KG1 (cell line): ENCODE results near the gene NDUFA8.
"Not testable (repeated sequence)": the region's sequence is repeated elsewhere in the genome, so short reads cannot be mapped to it uniquely, and the experiment has no call there.

ENCODE experiments used
- DNase-seq: peaks from one replicate; lab custom pipeline; 2025; lab: John Stamatoyannopoulos, UW

NDUFA8 gene

DNA sequence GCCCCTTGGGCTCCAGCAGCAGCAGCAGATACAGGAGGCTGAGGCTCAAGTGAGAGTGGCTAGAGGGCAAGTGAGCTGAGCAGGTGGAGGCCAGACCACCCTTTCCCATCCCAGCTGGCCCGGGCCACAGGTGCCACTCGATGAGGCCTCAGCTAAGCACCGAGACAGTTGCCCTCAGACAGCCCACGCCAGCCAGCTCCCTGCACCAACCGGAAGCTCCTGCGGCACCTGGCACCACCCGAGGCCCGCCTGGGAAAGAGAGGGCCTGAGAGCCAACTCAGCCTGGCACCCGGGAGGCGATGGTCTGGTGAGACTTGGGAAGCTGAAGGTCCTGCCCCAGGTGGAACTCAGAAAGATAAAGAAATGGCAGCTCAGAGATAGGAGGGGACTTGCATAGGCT lies 38.2 kb downstream of the NDUFA8 start:
- DNase-seq, result no peak

DNA sequence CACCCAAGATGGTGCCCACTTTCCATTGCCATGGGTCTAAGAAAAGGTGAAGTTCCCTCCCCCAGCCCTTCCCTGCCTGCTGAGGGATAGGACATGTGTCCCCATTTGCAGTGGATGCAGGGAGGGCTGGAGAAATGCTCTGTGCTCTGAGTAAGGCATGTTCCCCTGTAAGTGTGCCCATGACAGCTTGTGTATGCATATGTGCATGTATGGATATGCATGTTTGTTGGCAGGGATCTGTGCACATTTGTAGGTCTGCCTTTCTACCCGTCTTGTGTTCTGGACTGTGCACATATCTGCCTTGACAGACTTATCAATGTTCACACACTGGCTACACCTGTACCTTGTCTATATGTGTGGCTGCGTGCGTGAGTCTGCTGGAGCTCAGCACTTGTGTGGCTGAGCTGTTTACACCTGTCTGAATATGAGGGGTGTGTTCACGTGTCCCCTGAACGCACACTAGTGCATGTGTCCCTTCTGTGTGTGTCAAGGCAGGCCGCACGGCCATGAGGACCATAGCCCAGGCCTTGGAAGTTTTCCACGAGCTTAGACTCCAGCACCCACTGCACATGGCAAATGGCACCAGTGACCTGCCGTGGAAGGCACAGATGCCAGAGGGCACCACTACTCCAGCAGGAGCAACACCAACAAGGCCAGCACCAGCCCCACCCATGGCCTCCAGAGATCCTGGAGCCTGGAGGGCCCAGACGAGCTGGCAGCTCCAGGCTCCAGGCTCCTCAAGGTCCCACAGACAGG lies 39.1 kb downstream of the NDUFA8 start:
- DNase-seq, result no peak

- DNase-seq, result no peak
Observed at GRCh38 chr9:122119721-122120120, 39.9 kb downstream of the NDUFA8 start.

GRCh38 chr9:122119166-122119521 lies 40.4 kb downstream of the NDUFA8 start:
- no peak for DNase-seq

- no peak for DNase-seq
Observed at GRCh38 chr9:122118343-122119165, 41.0 kb downstream of the NDUFA8 start.

DNA sequence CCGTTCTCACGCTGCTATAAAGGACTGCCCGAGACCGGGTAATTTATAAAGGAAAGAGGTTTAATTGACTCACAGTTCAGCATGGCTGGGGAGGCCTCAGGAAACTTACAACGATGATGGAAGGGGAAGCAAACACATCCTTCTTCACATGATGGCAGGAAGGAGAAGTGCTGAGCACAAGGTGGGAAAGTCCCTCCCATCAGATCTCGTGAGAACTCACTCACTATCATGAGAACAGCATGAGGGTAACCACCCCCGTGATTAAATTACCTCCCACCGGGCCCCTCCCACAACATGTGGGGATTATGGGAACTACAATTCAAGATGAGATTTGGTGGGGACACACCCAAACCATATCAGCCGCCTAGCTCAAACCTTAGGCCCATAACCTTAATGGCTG lies 42.3 kb downstream of the NDUFA8 start:
- DNase-seq, result not testable (repeated sequence)

GRCh38 chr9:122116448-122117173 lies 43.0 kb downstream of the NDUFA8 start:
- no peak for DNase-seq

DNA sequence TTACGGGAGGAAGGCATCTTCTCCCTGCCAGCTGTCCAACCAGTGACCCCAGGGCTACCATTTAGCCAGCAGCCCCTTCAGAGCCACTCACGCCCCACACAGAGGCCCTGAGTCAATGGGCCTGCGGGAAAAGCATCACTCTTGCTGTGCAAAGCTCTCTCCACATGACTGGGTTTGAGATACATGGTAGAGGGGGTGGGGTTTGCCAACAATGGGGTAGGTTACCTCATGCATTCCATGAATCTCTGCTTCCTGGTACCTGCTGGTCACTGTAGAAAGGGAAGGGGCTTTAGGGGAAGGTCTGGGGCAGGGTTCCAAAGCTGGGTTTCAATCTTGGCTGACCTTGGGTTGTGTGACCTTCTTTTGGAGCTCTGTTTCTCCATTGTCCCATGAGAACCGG lies 43.5 kb downstream of the NDUFA8 start:
- no peak for DNase-seq

- no peak for DNase-seq
Observed at GRCh38 chr9:122115176-122116035, 44.2 kb downstream of the NDUFA8 start.

DNA sequence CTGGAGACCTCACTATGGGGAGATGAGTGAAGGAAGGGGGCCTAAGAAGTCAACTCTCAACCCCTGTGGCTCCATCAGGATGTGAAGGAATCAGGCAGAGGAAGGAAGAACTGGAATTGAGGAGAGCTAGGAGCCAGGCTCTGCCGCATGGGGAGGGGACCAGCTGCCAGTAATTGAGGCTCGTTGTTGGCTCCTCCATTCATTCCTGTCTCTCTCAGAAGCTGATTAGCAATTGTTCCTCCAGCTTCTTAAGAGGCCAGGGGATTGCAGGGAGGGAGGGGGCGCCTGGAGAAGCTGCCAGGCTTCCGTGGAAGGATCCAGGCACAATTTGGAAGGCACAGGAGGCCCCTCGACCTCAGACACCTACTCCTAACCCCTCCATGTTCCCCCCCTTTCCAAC lies 46.0 kb downstream of the NDUFA8 start:
- no peak for DNase-seq

GRCh38 chr9:122112238-122112637 lies 47.3 kb downstream of the NDUFA8 start:
- no peak for DNase-seq

- no peak for DNase-seq
Observed at GRCh38 chr9:122111413-122112085, 48.0 kb downstream of the NDUFA8 start.

DNA sequence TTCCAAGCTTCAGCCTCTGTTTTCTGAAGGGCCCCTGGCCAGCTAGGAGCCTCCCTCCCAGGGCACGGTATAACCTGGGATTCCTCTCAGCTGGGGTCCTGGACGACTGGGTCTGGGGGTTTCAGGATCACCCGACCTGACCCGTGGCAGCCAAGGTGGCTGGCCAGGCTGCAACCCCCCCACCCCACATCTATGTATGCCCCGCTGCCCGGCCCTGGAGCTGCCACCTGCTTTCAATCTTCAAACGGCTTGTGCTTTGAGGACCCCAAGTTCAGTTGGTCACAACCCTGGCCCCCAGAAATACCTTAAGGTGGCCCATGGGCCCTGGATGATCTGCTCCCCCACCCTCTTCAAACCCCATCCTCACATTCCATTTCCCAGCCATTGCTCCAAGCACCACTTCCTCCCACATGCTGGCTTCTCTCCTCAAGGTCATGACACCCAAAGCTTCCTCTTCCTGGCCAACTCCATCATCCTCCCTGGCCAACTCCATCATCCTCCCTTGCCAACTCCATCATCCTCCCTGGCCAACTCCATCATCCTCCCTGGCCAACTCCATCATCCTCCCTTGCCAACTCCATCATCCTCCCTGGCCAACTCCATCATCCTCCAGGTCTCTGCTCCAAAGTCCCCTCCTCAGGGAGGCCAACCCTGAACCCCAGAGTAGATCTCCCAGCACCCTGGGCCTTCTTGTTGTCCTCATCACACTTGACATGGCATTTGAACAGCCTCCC lies 49.3 kb downstream of the NDUFA8 start:
- no peak for DNase-seq

DNA sequence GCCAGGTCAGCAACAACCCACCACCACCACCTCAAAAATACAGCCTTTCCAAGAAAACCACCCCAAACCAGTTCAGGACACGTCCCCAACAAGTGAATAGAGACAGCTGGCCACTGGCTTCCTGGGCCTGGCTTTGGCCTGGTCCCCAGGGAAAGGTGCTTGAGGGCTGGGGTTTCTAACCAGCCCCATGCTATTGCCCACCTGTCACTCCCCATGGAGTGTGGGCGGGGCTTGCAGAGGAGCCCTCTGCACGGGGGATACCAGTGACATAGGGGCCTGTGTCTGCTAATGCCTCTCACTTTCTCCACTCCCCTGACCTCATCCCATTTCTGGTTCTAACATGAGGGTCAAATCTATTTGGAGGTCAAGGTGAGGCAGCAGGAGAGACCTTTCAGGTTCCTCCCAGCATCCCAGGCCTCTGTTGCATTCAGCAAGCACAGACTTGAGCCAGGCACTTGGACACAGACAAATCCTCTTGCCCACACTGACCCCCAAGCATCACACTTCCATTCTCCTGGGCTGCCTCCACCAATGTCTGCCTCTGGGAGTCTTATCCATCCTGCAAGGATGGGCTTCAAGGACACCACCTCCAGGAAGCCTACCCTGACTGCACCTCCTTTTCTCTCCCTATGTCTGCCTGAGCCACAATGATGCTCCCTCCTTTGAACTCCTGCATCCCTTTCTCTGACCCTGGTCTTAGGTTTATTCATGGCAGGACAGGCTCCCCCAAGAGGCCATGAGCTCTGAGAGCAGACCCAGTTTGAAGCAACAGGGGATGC lies 50.4 kb downstream of the NDUFA8 start:
- no peak for DNase-seq

- no peak for DNase-seq
Observed at GRCh38 chr9:122107291-122107805, 52.2 kb downstream of the NDUFA8 start.

- DNase-seq, result no peak
Observed at GRCh38 chr9:122106576-122106975, 53.0 kb downstream of the NDUFA8 start.

DNA sequence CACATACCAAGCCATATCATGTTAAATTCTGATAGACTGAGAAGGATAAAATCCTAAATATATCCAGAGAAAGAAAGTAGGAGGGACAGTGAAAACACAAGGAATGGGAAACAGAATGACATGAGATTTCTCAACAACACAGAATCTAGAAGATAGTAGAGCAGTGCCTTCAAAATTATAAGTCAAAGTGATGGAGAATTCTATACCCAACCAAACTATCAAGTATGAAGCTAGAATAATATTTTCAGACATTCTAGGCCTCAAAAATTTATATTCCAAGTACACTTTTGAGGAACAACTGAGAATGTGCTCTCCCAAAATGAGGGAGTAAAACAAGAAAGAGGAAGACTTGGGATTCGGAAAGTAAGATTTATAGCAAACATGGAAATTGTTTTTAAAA lies 55.6 kb downstream of the NDUFA8 start:
- no peak for DNase-seq

DNA sequence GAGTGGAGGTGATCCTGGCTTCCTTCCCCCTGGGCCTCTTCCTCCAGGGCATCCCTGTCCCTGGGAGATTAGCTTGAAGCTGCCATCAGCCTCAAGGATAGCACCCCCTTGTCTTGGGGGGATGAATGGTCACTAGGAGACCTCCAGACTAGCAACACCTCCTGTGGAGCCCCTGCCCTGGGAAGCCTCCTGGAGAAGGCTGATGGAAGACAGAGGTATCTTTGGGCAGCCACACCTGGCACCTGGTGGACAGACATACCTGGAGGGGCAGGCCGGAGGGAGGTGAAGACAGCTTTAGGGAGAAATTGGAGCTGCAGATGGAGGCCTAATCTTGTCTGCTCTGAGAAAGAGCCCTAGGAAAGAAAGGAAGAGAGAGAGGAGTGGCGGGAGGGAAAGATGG lies 57.4 kb downstream of the NDUFA8 start:
- DNase-seq, result no peak

GRCh38 chr9:122100756-122101155 lies 58.8 kb downstream of the NDUFA8 start:
- DNase-seq, result no peak
